ENCODE results near the gene BACE2. TPM values are rescaled to one million over a fixed set of nuclear protein-coding genes. Genes with fewer than 3 reads are reported as not detected.

Gene BACE2
- total RNA-seq, 4 donors from 2014 or later, result 23.9 to 59.4 (median 36.6) TPM

DNA sequence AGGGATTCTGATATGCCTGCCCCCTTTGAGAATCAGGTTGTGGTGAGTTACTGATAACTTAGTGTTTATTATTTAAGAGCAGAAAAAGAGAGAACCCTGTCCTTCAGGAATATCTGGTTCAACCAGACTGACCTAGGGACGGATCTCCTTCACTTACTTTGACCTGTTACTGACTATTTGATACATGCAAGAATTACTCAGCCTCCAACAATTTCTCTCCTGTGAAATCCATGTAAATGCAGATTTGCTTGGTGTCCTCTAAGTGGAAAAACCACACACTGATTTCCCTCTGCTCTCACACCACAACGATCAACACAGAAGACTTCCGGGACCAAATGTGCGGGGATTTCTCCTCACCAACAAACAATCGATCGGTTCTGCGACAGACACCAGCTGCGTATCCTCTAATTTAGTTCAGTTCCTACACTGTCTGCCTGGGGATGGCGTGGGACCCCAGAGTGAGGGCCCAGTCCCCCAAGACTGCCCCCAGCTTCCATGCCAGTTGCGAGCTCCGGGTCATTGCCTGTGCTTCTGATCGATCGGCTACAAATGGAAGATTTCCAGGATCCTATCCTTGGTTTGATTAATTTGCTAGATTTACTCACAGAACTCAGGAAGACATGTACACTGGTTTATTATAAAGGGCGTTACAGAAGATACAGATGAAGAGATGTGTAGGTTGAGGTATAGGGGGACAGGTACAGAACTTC lies 51.7 kb downstream of the BACE2 start:
- DNase-seq (ENCODE audit: low spot score in 2 of 2), result no peak
- 93% methylated on average over 14 of the region's 14 CpGs for WGBS
- Histone ChIP-seq H3K27me3 (no peaks in the 10 kb centered on the region), H3K4me3 (no peak overlapping the region), H3K9me3 (no peaks in the 10 kb centered on the region), H3K4me1 (peaks cover 12% of the 10 kb centered on the region), H3K27ac (no peak overlapping the region), H3K36me3 (no peaks in the 10 kb centered on the region)
- no peak for TF ChIP-seq POLR2A (IDR thresholded peaks at IDR 0.05)
- no peak for TF ChIP-seq EP300 (IDR thresholded peaks at IDR 0.05)
- no peak for TF ChIP-seq POLR2AphosphoS5 (IDR thresholded peaks at IDR 0.05)
- TF ChIP-seq, protein P1, sequence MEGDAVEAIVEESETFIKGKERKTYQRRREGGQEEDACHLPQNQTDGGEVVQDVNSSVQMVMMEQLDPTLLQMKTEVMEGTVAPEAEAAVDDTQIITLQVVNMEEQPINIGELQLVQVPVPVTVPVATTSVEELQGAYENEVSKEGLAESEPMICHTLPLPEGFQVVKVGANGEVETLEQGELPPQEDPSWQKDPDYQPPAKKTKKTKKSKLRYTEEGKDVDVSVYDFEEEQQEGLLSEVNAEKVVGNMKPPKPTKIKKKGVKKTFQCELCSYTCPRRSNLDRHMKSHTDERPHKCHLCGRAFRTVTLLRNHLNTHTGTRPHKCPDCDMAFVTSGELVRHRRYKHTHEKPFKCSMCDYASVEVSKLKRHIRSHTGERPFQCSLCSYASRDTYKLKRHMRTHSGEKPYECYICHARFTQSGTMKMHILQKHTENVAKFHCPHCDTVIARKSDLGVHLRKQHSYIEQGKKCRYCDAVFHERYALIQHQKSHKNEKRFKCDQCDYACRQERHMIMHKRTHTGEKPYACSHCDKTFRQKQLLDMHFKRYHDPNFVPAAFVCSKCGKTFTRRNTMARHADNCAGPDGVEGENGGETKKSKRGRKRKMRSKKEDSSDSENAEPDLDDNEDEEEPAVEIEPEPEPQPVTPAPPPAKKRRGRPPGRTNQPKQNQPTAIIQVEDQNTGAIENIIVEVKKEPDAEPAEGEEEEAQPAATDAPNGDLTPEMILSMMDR (IDR thresholded peaks at IDR 0.05), result no peak

DNA sequence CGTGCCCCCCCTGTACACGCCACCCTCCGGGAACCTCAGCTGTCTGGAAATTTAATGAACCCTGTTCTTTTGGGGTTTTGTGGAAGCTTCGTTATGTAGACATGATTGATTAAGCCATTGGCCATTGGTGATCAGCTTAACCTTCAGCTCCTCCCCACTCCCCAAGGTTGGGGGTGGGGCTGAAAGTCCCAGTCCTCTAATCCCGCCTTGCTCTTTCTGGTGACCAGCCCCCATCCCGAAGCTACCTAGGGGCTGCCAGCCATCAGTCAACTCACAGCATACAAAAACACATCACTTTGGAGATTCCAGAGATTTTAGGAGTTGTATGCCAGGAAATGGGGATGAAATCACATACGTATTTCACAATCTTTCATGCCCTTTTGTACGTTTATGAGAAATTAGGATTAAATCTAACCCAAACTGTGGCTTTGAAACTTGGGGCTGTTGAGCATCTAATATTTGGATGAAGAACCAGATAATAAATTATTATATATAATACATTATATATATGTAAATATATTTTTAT lies 52.3 kb downstream of the BACE2 start:
- Histone ChIP-seq H3K9me3 (no peaks in the 10 kb centered on the region), H3K4me1 (peaks cover 12% of the 10 kb centered on the region), H3K36me3 (no peaks in the 10 kb centered on the region), H3K27ac (no peak overlapping the region), H3K27me3 (no peaks in the 10 kb centered on the region), H3K4me3 (no peak overlapping the region)
- no peak for TF ChIP-seq POLR2A (IDR thresholded peaks at IDR 0.05)
- no peak for TF ChIP-seq EP300 (IDR thresholded peaks at IDR 0.05)
- TF ChIP-seq, protein P1 (IDR thresholded peaks at IDR 0.05), result no peak
- no peak for TF ChIP-seq POLR2AphosphoS5 (IDR thresholded peaks at IDR 0.05)
- 93% methylated on average over 8 of the region's 8 CpGs for WGBS
- no peak for DNase-seq (ENCODE audit: low spot score in 2 of 2)

DNA sequence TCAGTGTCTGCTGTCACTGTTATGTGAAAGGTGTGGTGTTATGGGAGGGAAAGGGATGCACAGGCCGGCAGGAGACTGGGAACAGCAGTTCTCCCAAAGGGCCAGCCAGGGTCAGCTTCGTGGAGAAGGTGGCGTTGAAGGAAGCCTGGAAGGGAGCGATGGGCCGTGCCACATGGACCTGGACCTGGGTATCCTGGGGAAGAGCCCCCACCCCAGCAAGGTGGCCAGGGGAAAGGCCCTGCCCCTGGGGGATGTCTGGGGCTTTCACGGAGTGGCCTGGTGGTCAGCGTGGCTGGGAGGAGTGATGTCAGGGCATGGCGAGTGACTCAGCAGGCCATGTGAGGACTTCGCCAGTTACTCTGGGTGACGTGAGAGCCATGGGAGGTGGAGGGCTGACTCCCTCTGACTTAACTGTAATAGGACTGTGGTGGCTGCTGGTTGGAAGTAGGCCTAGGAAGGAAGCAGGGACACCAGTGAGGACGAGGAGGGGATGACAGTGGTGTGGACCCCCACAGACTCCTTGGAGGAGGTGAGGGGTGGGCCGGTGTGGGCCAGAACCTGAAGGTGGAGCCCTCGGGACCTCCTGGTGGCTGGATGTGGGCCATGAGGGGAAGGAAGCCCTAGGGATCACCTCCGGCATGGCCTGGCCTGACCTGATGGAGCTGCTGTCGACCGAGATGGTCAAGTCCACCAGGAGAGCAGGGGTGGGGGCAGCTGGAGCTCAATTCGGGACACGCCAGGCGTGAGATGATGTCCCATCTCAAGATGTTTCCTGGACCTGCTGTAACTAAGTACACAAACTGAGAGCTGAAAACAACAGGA lies 54.5 kb downstream of the BACE2 start:
- Histone ChIP-seq H3K27ac (no peak overlapping the region), H3K4me1 (peaks cover 4% of the 10 kb centered on the region), H3K9me3 (no peaks in the 10 kb centered on the region), H3K4me3 (no peak overlapping the region), H3K36me3 (peaks cover 14% of the 10 kb centered on the region), H3K27me3 (no peaks in the 10 kb centered on the region)
- DNase-seq (ENCODE audit: low spot score in 2 of 2), result no peak
- WGBS, result 87% methylated on average over 19 of the region's 19 CpGs
- TF ChIP-seq, protein P1 (IDR thresholded peaks at IDR 0.05), result no peak
- TF ChIP-seq POLR2AphosphoS5 (IDR thresholded peaks at IDR 0.05) (no peak), POLR2A (IDR thresholded peaks at IDR 0.05) (no peak), EP300 (IDR thresholded peaks at IDR 0.05) (no peak)

DNA sequence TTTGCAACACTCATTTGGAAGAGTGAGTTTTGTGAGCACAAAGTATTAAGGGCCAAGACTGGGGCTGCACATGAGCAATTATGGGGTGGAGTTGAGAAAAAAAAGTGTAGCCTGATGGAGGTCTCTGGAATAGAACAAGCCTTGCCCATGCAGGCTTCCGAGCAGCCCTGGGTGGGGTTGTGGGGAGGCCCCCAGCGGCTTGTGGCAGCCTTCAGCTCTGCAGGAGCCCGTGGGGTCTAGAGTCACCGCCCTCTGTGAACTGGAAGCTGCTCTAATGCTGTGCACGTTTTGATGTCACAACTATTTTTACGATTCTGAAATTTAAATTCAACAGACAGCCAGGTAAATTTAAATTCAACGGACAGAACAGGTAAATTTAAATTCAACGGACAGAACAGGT lies 58.9 kb downstream of the BACE2 start:
- H3K4me1 ChIP-seq, result no peaks in the 10 kb centered on the region
- no peak overlapping the region for H3K27ac ChIP-seq
- WGBS, result 94% methylated on average over 8 of the region's 8 CpGs
- H3K36me3 ChIP-seq, result peaks cover 29% of the 10 kb centered on the region
- no peak overlapping the region for H3K4me3 ChIP-seq
- DNase-seq (ENCODE audit: low spot score in 2 of 2), result no peak
- TF ChIP-seq, protein P1 (IDR thresholded peaks at IDR 0.05), result no peak
- TF ChIP-seq EP300 (IDR thresholded peaks at IDR 0.05), result no peak
- TF ChIP-seq POLR2A (IDR thresholded peaks at IDR 0.05), result no peak
- no peak for TF ChIP-seq POLR2AphosphoS5 (IDR thresholded peaks at IDR 0.05)
- H3K9me3 ChIP-seq, result no peaks in the 10 kb centered on the region
- no peaks in the 10 kb centered on the region for H3K27me3 ChIP-seq

All from suprapubic skin (tissue), 4 donors.